Stimulated activated naive CD4-positive, alpha-beta T cell (primary cell): Measurements from ENCODE around the gene RRP1B.
"Not testable (repeated sequence)": the region's sequence is repeated elsewhere in the genome, so short reads cannot be mapped to it uniquely, and the experiment has no call there.

Experiments
- DNase-seq, 6 experiments: peaks; one replicate each; lab custom pipeline; 2025; lab: John Stamatoyannopoulos, UW

RRP1B gene

GRCh38 chr21:43676391-43676790 is 17.0 kb downstream of the RRP1B start:
- no peak for DNase-seq

- DNase-seq: no peak
These were observed 20.6 kb downstream of the RRP1B start for GRCh38 chr21:43679951-43680350.

GRCh38 chr21:43680421-43680820 is 21.1 kb downstream of the RRP1B start:
- not testable (repeated sequence) for DNase-seq

- DNase-seq: no peak
These were observed 22.3 kb downstream of the RRP1B start for GRCh38 chr21:43681650-43682049.

- no peak for DNase-seq
These were observed 25.1 kb downstream of the RRP1B start for GRCh38 chr21:43684424-43684823.

GRCh38 chr21:43686811-43687565 is 27.6 kb downstream of the RRP1B start:
- DNase-seq: no peak

- DNase-seq: no peak
These were observed 28.4 kb downstream of the RRP1B start for GRCh38 chr21:43687566-43688399.

GRCh38 chr21:43688906-43689305 is 29.5 kb downstream of the RRP1B start:
- DNase-seq: no peak

- DNase-seq: no peak
These were observed 30.4 kb downstream of the RRP1B start for GRCh38 chr21:43689556-43690337.

- DNase-seq: no peak
These were observed 31.0 kb downstream of the RRP1B start for GRCh38 chr21:43690346-43690745.

GRCh38 chr21:43691086-43691795 is 31.9 kb downstream of the RRP1B start:
- no peak for DNase-seq

GRCh38 chr21:43691801-43692200 is 32.4 kb downstream of the RRP1B start:
- no peak for DNase-seq

- DNase-seq: no peak
These were observed 33.6 kb downstream of the RRP1B start for GRCh38 chr21:43692949-43693348.

GRCh38 chr21:43693981-43694380 is 34.6 kb downstream of the RRP1B start:
- DNase-seq: no peak

GRCh38 chr21:43694437-43695079 is 35.2 kb downstream of the RRP1B start:
- DNase-seq: no peak

GRCh38 chr21:43696214-43696613 is 36.9 kb downstream of the RRP1B start:
- no peak for DNase-seq

- DNase-seq: peak in 3 of 6 experiments; percentile 13 to 38 (median 18)
These were observed 38.6 kb downstream of the RRP1B start for GRCh38 chr21:43697758-43698643.

- not testable (repeated sequence) for DNase-seq
These were observed 40.1 kb downstream of the RRP1B start for GRCh38 chr21:43699492-43699777.

GRCh38 chr21:43699933-43700599 is 40.7 kb downstream of the RRP1B start:
- DNase-seq: no peak
